GM12873 (cell line): ENCODE data around the gene ARHGAP31.

Source experiments
- TF ChIP-seq, protein P1 (sequence below): IDR thresholded peaks from 2 replicates; pipeline ENCODE4 v1.5.1; 2012; ENCODE audit warnings: low read depth, mild to moderate bottlenecking, moderate library complexity, low read length, control low read depth; ENCODE audit not compliant: insufficient read depth; ENCODE audit errors: missing control alignments

The ARHGAP31 gene

DNA sequence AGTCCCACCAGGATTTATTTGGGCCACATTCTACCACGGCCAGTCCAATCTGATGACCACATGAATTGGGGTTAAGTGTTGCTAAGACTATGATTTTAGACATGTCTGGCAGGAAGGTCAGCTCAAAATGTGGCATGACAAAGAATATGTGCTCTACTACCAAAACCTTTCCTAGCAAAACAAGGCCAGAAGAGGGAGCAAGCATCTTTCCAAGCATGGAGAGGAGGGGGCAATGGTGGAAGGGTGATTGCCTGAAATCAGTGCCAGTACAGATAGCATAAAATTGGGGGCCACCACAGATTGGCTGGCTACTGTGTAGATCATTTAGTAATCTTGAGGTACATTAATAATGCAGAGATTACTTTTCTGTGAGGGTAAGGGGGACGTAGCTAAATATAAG is 126.0 kb downstream of the ARHGAP31 start:
- TF ChIP-seq, protein P1, sequence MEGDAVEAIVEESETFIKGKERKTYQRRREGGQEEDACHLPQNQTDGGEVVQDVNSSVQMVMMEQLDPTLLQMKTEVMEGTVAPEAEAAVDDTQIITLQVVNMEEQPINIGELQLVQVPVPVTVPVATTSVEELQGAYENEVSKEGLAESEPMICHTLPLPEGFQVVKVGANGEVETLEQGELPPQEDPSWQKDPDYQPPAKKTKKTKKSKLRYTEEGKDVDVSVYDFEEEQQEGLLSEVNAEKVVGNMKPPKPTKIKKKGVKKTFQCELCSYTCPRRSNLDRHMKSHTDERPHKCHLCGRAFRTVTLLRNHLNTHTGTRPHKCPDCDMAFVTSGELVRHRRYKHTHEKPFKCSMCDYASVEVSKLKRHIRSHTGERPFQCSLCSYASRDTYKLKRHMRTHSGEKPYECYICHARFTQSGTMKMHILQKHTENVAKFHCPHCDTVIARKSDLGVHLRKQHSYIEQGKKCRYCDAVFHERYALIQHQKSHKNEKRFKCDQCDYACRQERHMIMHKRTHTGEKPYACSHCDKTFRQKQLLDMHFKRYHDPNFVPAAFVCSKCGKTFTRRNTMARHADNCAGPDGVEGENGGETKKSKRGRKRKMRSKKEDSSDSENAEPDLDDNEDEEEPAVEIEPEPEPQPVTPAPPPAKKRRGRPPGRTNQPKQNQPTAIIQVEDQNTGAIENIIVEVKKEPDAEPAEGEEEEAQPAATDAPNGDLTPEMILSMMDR: no peak

DNA sequence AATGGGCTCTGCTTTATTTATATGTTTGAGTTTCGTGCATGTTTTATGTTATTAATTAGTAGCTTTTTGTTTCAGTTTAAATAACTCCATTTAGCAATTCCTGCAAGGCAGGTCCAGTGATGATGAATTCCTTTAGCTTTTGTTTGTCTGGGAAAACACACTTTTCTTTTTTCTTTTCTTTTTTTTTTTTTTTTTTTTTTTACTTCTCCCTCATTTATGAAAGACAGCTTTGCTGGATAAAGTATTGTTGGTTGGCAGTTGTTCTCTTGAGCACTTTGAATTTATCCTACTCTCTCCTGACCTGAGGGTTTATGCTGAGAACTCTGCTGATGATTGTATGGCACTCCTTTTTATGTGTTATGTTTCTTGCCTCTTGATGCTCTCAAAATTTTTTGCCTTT is 133.5 kb downstream of the ARHGAP31 start:
- TF ChIP-seq, protein P1: no peak

DNA sequence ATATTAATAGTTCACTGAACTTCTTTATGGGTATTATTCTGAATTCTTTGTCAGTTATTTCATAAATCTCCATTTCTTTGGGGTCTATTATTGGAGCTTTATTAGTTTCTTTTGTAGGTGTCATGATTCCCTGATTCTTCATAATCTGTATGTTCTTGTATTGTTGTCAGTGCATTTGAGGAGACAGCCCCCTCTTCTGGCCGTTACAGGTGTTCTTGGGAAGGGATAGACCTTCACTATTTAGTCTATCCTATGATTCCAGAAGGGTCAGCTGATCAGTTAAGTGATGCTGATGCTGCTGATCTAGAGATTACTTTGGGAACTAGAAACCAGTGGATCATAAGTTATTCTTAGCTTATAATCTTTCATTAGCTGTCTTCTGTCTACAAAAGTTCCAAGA is 134.4 kb downstream of the ARHGAP31 start:
- TF ChIP-seq, protein P1: no peak

DNA sequence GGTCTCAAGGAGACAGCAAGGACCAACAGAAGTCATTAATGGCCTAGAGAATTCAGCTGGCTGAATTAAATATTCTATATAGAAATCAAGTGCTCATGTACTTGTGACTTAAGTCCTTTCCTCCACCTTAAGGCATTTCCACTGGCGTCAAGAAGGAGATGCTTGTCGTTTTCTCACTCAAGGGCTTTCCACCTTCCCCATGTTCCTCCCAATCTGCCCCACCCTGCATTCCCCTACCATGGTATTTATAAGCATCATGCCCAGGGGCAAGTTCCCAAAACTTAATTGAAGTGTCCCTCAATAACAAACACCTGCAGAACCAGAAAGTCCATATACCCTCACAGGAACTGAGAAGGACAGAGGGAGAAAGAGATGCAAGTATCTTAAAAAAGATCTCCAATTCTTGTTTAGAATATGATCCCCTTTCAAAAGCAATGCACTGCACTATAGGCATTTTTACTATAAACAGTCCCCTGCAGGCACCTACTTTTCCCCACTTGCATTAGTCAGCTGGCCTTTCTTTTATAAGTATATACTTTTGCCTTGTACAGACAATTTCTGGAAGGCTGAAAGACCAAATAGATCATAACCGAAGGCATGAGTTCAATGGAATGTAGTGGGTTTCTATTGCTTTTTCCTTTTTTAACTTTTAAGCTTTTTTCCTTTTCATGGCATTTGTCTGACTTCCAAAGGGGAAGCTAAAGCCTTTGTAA is 139.6 kb downstream of the ARHGAP31 start:
- TF ChIP-seq, protein P1: no peak

DNA sequence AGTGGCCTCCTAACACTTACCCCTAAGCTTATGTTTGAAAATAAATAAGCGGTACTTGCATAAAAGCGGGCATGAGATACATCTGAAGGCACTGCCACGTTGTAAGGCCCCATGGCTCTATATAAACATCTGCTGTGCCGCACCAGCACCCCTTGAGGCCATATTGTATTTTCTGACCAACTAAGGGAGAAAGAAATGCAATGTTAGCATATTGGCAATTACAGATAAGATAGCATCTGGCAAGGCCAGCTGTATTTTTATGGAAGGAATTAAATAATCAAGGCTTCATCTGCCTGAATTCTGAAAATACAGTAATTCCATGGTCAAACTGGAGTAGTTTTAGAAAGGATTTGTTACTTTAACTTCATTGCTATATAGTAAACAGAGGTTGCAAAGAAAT is 140.5 kb downstream of the ARHGAP31 start:
- TF ChIP-seq, protein P1: no peak

DNA sequence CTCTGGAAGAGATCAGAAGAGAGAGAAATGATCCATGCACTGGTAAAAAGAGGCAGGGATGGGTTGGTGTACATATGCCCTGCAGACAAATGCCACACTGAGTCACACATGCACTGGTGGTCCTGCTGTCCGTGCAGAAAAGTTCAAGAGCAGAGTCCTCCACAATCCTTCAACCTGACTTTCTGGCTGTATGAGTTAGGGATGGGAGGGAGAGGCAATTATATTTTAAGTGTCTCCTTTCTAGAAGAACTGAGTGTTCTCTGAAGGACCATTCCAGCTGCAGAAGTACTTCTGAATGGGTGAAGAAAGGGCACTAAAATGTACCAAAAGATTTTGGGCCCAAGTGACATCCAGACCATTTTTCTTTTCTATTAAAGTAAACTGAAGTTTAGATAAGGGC is 142.8 kb downstream of the ARHGAP31 start:
- TF ChIP-seq, protein P1: no peak

DNA sequence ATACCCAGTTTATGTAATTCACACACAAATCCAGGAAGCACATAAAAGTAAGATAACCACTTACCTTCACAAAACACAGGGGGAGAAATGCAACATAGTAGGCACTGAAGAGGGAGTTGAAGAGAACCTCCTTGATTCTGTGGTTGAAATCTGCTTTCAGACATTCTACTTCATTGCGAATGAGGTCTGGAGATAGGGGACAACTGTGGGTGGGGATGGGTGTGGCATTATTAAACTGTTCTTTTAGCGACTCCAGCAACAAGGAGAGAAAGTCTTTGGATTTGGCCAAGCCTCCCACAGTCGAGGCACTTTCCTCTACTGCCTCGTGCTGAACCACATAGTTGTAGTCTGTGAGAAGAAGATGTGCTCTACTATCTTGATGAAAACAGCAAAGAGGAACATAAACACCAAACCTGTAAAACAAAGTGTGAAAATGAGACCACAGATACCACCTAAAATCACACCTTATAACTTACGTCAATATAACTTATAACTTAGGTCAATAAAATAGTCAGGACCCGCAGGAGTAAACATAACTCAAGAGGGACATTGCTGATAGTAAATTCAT is 143.6 kb downstream of the ARHGAP31 start:
- TF ChIP-seq, protein P1: no peak
